Mucosa of descending colon (tissue), 3 donors: ENCODE results near the gene TRAPPC1. TPM values are rescaled to one million over a fixed set of nuclear protein-coding genes. Genes with fewer than 3 reads are reported as not detected.
A peak's percentile ranks its signal among the peaks of the same experiment; 100 is the strongest.

Experiments
- ATAC-seq: fragments of 200-7000 bp; cut with Tn5 transposase; one replicate; pipeline ENCODE4 v1.9.1; 2020; ENCODE audit warnings: mild to moderate bottlenecking, moderate library complexity
- DNase-seq, 3 donors: peaks; one replicate each; pipeline ENCODE4 v3.0.0-alpha.2; 2020
- H3K36me3 ChIP-seq: fragments of 200-600 bp; one replicate; pipeline ENCODE4 v1.8.0; 2021; ENCODE audit warnings: low read depth, mild to moderate bottlenecking
- H3K4me1 ChIP-seq: fragments of 200-600 bp; one replicate; pipeline ENCODE4 v1.8.0; 2021; ENCODE audit warnings: low read depth, mild to moderate bottlenecking
- H3K4me3 ChIP-seq: fragments of 200-600 bp; one replicate; pipeline ENCODE4 v1.8.0; 2021; ENCODE audit warnings: mild to moderate bottlenecking
- H3K9me3 ChIP-seq: fragments of 200-600 bp; one replicate; pipeline ENCODE4 v1.8.0; 2021; ENCODE audit warnings: mild to moderate bottlenecking
- intact Hi-C, 2 donors: fragments of 100-400 bp; cut with DNase I in 1 of 2; cut with micrococcal nuclease in 1 of 2; formaldehyde crosslinking; loops; one replicate each; pipeline versions ENCODE4 v1.11.0 to v1.11.1; 2022; cut with DNase I, micrococcal nuclease
- long read RNA-seq, 2 donors: library from polyadenylated mRNA; unstranded; transcript quantifications; one replicate each; pipeline ENCODE4 v2.0.0, GENCODE V29; 2019 to 2021
- total RNA-seq, 3 donors: library from RNA; stranded (reverse); fragmentation: NEBNext Ultra II Directional in 2 of 3; extraction: Animal tissue kit (Norgen Biotek cat#: 25700) in 2 of 3; gene quantifications; one replicate each; pipeline versions ENCODE4 v1.2.1 to v1.2.4, GENCODE V29; 2021 to 2023
- TF ChIP-seq, protein P1 (sequence below): fragments of 200-600 bp; IDR thresholded peaks from one replicate; pipeline ENCODE4 v1.8.0; 2022; ENCODE audit warnings: antibody characterized with exemption, mild to moderate bottlenecking
- donor health status: DM: no; HTN: no; CAD: no; lungs with moderate emphysema.
- donor health status: DM: no; HTN: no; CAD: no.
- donor health status: DM: no; HTN: yes; CAD: no.

The TRAPPC1 gene
- total RNA-seq = 100 to 1,000 TPM in 2 of 3 donors, 10 to 100 TPM in 1; 86.2 to 116 (median 114) TPM
- long read RNA-seq, donor 1, transcript TRAPPC1-202 (5 exons, 759 nt) = minor isoform, 6 of 21 reads
- long read RNA-seq, donor 1, transcript TRAPPC1-201 (4 exons, 811 nt) = major isoform, 12 of 21 reads
- long read RNA-seq, donor 1, partial matches to known transcripts = 2 of 21 reads
- long read RNA-seq, donor 1, other reads (novel, unspliced or antisense) = 1 of 21 reads
- long read RNA-seq, donor 2, transcript TRAPPC1-202 (5 exons, 759 nt) = minor isoform, 5 of 20 reads
- long read RNA-seq, donor 2, transcript TRAPPC1-201 (4 exons, 811 nt) = major isoform, 15 of 20 reads
- long read RNA-seq, donor 2, partial matches to known transcripts = 0 of 20 reads
- long read RNA-seq, donor 2, other reads (novel, unspliced or antisense) = 0 of 20 reads

- Histone ChIP-seq H3K4me1 (peaks cover 15% of the 10 kb centered on the region), H3K36me3 (peaks cover 4% of the 10 kb centered on the region), H3K9me3 (no peaks in the 10 kb centered on the region), H3K4me3 (peak within 1 kb of the TSS; percentile 61)
- intact Hi-C loops = no loop called here
- DNase-seq (peak; percentile 99 to 100 (median 100)), ATAC-seq (peak; percentile 98)
- TF ChIP-seq, protein P1, sequence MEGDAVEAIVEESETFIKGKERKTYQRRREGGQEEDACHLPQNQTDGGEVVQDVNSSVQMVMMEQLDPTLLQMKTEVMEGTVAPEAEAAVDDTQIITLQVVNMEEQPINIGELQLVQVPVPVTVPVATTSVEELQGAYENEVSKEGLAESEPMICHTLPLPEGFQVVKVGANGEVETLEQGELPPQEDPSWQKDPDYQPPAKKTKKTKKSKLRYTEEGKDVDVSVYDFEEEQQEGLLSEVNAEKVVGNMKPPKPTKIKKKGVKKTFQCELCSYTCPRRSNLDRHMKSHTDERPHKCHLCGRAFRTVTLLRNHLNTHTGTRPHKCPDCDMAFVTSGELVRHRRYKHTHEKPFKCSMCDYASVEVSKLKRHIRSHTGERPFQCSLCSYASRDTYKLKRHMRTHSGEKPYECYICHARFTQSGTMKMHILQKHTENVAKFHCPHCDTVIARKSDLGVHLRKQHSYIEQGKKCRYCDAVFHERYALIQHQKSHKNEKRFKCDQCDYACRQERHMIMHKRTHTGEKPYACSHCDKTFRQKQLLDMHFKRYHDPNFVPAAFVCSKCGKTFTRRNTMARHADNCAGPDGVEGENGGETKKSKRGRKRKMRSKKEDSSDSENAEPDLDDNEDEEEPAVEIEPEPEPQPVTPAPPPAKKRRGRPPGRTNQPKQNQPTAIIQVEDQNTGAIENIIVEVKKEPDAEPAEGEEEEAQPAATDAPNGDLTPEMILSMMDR = no peak
Observed at GRCh38 chr17:7931709-7932482, at the start of gene TRAPPC1, which contains the start of gene CNTROB. Gene TRAPPC1, minus strand, starts transcription at chr17:7931946. Its CDS starts 117 bp downstream, at chr17:7931829. Gene CNTROB, plus strand, starts transcription at chr17:7932206. Its CDS starts 874 bp downstream, at chr17:7933080.

DNA sequence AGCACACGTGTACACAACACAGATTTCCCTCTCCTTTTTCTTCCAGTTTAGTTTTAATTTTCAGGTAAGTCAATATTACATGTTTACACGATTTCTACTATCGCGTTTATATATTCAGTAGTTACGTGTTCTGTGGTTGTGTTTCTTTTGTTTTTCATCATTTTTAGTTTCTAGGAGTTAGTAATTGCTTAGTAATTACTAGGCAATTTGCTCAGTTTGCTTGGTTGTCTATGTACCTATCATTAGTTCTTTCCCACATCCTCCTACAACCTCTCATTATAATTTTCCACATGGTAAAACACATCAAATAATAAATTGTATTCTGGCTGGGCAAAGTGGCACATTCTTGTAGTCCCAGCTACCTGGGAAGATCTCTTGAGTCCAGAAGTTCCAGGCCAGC is 46.1 kb upstream of the TRAPPC1 start:
- DNase-seq (no peak), ATAC-seq (no peak)
- TF ChIP-seq, protein P1 = no peak
- Histone ChIP-seq H3K36me3 (no peaks in the 10 kb centered on the region), H3K4me1 (peaks cover 6% of the 10 kb centered on the region), H3K4me3 (no peak overlapping the region), H3K9me3 (peaks cover 22% of the 10 kb centered on the region)
- intact Hi-C loops = no loop called here

DNA sequence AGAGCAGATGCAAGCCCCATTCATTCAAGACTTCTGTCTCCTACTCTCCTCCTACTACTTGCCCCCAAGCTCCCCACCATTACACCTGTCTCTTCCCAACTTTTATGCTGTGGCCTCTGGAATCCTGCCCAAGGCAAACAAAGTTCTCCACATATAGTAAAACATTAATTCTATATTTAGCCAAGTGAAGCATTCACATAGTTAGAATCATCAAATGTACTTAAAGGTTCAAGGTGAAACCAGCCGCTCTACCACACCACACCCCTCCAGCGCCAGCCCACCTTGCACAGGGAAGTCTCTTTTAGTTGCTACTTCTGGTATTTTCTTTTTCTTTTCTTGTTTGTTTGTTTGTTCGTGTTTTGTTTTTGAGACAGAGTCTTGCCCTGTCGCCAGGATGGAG is 45.3 kb upstream of the TRAPPC1 start:
- TF ChIP-seq, protein P1 = no peak
- peak; percentile 77 for ATAC-seq
- peaks cover 22% of the 10 kb centered on the region for H3K9me3 ChIP-seq
- H3K4me3 ChIP-seq = no peak overlapping the region
- H3K36me3 ChIP-seq = no peaks in the 10 kb centered on the region
- peaks cover 6% of the 10 kb centered on the region for H3K4me1 ChIP-seq
- intact Hi-C loops = no loop called here
- DNase-seq = peak in 2 of 3 donors; percentile 50 to 51

GRCh38 chr17:7974638-7975131 is 42.9 kb upstream of the TRAPPC1 start:
- peaks cover 6% of the 10 kb centered on the region for H3K4me1 ChIP-seq
- H3K36me3 ChIP-seq = no peaks in the 10 kb centered on the region
- peaks cover 22% of the 10 kb centered on the region for H3K9me3 ChIP-seq
- intact Hi-C loops = no loop called here
- ATAC-seq (no peak), DNase-seq (no peak)
- TF ChIP-seq, protein P1 = no peak
- no peak overlapping the region for H3K4me3 ChIP-seq

- H3K4me3 ChIP-seq = no peak overlapping the region
- DNase-seq (no peak), ATAC-seq (no peak)
- TF ChIP-seq, protein P1 = no peak
- no peaks in the 10 kb centered on the region for H3K36me3 ChIP-seq
- H3K4me1 ChIP-seq = peaks cover 6% of the 10 kb centered on the region
- intact Hi-C loops = no loop called here
- H3K9me3 ChIP-seq = peaks cover 22% of the 10 kb centered on the region
Observed at GRCh38 chr17:7972131-7972785, 40.5 kb upstream of the TRAPPC1 start.
